GM18508 (cell line): ENCODE data around the gene PDK2.

Source experiments
- ATAC-seq: cut with Tn5 transposase; IDR thresholded peaks from one replicate; pipeline ENCODE4 v1.9.1; 2021; ENCODE audit warnings: moderate number of reproducible peaks; ENCODE audit not compliant: insufficient read depth, unreplicated experiment

Gene PDK2

DNA sequence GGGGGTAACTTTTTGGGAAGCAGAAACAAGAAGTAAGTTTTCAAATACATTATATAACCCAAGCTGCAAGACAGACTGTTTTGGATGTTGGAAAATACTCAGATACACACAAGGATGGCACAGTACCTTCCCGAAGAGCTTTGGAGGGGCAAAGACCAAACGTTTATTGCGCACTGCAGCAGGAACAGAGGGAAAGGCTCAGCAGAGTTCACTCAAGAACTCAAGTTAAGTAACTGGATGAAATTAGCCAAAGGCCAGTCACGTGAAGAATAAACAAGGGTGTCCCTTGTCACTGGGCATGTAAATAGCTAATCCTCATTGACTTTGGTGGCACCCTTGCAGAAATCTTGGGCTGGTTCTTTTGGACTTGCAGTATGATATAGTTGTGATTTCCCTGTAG is 2.8 kb downstream of the PDK2 start:
- no peak for ATAC-seq

- no peak for ATAC-seq
Measured at GRCh38 chr17:50098583-50098982, 3.4 kb downstream of the PDK2 start.

DNA sequence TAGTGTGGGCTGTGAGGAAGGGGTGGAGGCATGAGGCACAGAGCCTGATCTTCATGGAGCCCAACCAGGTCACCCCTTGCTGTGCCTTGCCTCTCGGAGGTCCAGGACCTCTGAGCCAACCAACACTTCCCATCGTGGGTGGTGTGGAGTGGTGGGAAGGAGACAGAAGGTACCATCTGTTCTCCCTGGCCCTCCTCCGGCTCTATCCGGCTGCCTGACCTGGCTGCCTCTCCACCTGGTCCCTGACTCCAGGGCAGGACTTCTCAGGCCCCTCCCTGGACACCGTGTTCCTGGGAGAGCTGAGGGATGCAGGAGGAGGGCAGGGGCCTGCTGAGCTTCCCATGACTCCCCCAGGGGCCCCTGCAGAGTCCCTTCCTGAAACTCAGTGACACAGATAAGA is 3.9 kb downstream of the PDK2 start:
- ATAC-seq = no peak

- ATAC-seq = no peak
Measured at GRCh38 chr17:50100480-50100883, 5.3 kb downstream of the PDK2 start.

DNA sequence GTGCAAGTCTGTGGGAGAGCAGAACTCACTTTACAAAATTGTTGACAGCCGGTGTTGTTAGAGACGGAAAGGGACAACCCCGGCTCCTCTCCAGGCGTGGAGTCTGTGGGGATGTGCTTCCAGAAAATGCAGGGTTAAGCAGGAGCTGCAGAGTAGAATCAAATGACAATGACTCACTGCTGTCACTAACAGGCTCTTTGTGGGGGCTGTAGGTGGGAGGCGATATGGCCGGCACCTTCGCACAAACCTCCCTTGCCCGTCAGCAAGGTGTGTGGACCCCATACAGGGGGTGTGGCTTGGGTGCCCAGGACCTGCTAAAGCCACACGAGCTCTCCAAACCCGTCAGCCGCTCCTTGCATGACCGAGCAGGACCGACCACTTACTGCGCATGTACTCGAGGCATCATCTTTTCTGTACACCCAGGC is 5.8 kb downstream of the PDK2 start:
- ATAC-seq = no peak

- ATAC-seq = no peak
Measured at GRCh38 chr17:50101346-50102163, 6.4 kb downstream of the PDK2 start.

DNA sequence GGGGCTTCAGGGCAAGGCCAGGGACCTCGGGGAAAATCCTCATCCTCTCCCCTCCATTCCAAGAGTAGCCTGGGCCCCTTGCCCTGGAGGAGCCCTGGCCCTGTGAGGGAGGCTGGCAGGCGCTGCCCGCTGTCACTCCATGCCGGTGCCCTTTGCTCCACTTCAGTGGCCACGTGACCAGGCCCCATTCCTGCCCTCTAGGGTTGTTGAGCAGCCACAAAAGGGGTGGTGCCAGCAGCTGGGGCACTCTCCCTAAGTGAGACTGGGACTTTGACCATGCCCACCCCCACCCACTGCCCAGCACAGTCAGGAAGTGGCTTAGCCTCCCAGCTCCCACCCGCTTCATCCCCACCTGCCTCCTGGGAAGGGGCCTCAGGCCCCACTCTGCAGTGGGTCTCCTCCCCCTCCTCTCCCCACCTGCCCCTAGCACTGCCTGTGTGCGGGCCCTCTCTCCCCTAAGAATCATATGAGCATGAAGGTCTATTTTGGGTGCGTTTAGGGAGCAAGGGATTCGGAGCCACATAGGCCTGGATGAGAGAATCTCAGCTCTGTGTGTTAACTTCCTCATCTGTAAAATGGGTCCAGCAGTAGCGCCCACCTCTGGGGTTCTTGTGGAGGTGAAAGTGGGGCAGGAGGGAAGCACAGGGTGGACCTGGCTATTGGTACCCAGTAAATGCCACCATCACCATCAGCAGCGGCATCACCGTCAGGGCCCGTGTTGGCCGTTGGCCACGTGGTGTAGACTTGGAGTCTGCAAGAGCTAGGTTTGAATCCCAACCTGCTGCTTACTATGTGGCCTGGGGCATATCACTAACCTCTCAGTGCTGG is 7.2 kb downstream of the PDK2 start:
- no peak for ATAC-seq

- no peak for ATAC-seq
Measured at GRCh38 chr17:50103252-50103651, 8.1 kb downstream of the PDK2 start.

- ATAC-seq = no peak
Measured at GRCh38 chr17:50103941-50104340, 8.8 kb downstream of the PDK2 start.

GRCh38 chr17:50105811-50106210 is 10.7 kb downstream of the PDK2 start:
- no peak for ATAC-seq

DNA sequence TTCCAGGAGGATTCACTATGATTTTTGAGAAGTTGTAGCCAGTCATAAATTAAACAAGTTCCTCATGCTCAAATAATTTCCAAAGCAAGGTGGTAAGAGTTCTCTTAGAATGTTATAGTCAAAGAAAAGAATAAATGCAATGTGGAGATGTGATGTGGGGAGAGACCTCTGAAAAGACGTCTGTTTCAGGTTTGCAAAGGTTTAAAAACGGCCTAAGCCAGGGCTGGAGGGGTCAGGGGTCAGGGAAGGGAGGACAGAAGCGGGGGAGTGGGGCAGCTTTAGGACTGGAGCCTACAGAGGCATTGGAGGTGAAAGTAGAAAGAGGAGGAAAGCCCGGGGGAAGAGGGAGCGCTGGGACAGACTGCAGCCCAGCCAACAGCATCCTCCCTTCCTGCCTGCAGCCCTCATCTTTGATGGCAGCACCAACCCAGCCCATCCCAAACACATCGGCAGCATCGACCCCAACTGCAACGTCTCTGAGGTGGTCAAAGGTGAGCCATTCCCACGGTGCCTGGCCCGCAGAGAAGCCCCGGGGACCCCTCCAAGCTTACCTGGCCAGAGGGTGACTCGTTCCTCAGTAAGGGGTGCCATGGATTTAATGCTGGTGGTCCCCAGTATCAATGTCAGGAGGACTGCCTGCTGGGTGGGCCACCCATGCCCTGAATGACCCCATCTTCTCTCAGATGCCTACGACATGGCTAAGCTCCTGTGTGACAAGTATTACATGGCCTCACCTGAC is 11.4 kb downstream of the PDK2 start:
- no peak for ATAC-seq

DNA sequence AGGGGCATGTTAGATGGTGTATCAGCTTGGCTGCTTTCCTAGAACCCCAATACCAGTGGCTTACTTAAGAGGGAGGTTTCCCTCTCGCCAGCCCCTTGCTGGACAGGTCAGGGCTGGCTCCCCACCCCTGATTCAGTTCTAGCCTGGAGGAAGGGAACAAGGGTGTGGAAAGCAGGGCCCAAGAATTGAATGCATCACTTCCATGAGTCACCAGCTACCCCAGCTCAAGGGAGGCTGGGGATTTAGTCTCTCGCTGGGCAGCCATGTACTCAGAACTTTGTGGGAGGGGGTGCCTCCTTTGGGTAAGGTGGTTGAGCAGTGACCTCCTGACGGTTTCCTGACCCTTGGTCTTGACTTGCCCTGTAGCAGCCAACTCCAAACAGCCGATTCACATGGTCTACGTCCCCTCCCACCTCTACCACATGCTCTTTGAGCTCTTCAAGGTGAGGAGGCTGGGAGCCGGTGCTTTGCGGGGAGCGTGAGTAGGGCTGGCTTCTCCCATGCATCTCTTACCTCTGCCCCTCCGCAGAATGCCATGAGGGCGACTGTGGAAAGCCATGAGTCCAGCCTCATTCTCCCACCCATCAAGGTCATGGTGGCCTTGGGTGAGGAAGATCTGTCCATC is 12.8 kb downstream of the PDK2 start:
- ATAC-seq = no peak

DNA sequence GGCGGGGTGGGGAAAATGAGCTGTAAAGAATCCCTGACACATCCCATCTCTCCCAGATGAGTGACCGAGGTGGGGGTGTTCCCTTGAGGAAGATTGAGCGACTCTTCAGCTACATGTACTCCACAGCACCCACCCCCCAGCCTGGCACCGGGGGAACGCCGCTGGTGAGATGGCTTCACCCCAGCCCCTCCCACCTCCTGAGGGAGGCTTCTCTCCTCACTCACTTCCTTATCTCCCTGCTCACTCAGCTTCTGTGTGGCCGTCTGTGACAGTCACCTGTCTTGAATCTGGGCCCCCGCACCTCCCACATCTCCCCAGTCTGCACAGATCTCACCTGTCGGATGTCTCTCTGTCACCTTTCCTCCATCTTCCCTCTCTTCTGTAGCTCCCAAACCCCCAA is 13.4 kb downstream of the PDK2 start:
- no peak for ATAC-seq

DNA sequence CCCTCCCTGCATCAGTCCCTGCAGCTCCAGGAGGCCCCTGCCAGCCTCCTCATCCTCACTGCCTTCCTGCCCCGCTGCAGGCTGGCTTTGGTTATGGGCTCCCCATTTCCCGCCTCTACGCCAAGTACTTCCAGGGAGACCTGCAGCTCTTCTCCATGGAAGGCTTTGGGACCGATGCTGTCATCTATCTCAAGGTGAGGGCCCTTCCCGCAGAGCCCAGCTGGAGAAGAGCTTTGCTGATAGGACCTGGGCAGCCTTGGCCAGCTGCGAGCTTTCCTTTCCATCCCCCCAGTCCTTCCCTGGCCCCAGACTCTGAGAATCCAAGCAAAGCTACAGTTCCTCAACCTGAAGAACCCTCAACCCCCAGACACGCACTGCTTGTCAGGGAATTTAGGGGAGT is 14.1 kb downstream of the PDK2 start:
- no peak for ATAC-seq

- ATAC-seq = no peak
Measured at GRCh38 chr17:50109785-50110184, 14.6 kb downstream of the PDK2 start.

DNA sequence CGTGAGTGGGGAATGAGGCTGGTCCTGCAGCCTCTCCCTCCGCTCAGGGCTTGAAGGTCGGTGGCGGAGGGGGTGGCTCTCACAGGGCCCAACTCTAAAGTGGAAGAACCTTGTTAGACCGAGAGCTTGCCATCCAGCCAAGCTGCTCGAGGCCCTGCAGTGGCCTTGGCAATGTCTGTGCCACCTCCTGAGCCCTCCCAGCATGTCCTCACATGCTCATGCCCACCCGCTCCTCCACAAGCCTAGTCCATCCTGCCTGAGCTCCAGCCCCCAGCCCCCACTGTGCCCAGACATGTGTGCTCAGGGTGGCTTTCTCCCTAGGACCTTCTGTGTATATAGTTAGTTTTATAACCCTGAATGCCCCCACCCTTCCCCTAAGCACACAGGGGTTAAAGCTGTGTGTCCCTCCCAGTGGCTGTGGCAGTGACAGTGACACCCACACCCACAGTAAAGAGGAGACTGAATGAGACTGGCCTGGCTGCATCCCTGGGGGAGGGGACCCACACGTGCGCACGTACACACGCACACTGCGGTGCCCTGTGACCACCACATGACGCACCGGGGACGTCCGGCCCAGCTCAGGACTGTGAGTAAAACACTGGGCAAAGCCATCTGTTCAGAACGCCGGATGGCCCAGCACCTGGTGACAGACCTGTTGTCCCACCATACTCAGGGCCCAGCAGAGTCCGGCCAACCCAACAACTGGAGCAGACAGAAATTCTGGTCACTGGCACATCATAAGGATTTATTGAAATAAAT is 15.6 kb downstream of the PDK2 start:
- ATAC-seq = no peak

GRCh38 chr17:50111673-50112655 is 16.8 kb downstream of the PDK2 start:
- no peak for ATAC-seq

GRCh38 chr17:50112694-50113093 is 17.5 kb downstream of the PDK2 start:
- no peak for ATAC-seq
